OCI-LY1 (cell line): Measurements from ENCODE around the gene AP2S1.

ENCODE experiments used
- EZH2 ChIP-seq: fragments of 200-600 bp; sonication (generic), shearing (Covaris generic); IDR thresholded peaks from 2 replicates; pipeline ENCODE4 v1.8.0; 2017; ENCODE audit warnings: borderline replicate concordance, mixed run types, mild to moderate bottlenecking, antibody characterized with exemption, low read length, moderate library complexity, mixed read lengths
- TF ChIP-seq, protein P1 (sequence below): fragments of 200-600 bp; sonication (generic), shearing (Covaris generic); IDR thresholded peaks from 2 replicates; pipeline ENCODE4 v1.5.1; 2017; ENCODE audit warnings: mild to moderate bottlenecking, antibody characterized with exemption, low read length, moderate library complexity, mixed read lengths

DNA sequence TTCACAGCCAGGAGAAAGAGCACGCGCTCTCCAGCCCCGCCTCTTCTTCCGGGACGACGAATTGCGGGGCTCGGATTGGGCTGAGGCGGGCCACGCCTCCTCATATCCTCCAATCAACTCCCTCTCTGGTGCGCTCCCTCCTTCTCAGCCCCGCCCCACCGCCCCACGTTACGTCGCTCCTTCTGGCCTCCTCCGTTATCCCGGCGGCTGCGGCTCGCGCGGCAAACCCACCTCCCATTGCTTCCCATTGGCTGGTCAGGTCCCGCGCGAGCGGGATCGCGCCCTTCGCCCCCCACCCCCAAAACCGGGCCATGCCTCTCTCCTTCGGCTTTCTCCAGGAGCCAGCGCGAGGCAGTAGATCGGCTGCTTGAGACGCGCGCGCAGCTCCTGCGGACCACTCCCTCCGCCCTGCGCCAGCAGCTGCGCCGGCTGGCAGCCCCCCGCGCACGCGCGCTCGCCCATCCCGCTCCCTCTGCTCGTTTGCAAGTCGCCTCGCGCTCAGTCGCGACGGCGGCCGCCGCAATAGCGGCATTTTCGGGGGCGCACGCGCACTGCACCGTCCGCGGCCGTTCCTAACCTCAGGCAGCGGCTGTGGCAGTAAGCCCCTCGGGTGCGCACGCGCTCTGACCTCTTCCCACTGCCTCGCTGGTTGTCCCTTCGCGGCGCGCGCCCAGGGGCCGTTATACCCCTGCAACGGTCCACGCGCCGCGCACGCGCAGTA, 9.6 kb upstream of the AP2S1 start:
- TF ChIP-seq, protein P1, sequence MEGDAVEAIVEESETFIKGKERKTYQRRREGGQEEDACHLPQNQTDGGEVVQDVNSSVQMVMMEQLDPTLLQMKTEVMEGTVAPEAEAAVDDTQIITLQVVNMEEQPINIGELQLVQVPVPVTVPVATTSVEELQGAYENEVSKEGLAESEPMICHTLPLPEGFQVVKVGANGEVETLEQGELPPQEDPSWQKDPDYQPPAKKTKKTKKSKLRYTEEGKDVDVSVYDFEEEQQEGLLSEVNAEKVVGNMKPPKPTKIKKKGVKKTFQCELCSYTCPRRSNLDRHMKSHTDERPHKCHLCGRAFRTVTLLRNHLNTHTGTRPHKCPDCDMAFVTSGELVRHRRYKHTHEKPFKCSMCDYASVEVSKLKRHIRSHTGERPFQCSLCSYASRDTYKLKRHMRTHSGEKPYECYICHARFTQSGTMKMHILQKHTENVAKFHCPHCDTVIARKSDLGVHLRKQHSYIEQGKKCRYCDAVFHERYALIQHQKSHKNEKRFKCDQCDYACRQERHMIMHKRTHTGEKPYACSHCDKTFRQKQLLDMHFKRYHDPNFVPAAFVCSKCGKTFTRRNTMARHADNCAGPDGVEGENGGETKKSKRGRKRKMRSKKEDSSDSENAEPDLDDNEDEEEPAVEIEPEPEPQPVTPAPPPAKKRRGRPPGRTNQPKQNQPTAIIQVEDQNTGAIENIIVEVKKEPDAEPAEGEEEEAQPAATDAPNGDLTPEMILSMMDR: no peak
- no peak for TF ChIP-seq EZH2
